Measurements from ENCODE around the gene KLHDC4.
"Not testable (repeated sequence)": the region's sequence is repeated elsewhere in the genome, so short reads cannot be mapped to it uniquely, and the experiment has no call there.

The KLHDC4 gene

GRCh38 chr16:87765776-87766484, at the start of gene KLHDC4:
Gene KLHDC4 (minus strand): TSS chr16:87765986. CDS start chr16:87765890, 96 bp downstream.
- peak; percentile 55 for DNase-seq (ENCODE audit: low read depth)
- TF ChIP-seq CTCF (IDR thresholded peaks at IDR 0.05; ENCODE audit: low read depth, low read length, missing control alignments), result no peak
- peak within 1 kb of the TSS; percentile 96 for H3K4me3 ChIP-seq (ENCODE audit: low read depth, low read length)

GRCh38 chr16:87815567-87815966, 49.8 kb upstream of the KLHDC4 start:
- no peak for DNase-seq (ENCODE audit: low read depth)
- no peak for TF ChIP-seq CTCF (IDR thresholded peaks at IDR 0.05; ENCODE audit: low read depth, low read length, missing control alignments)
- no peak overlapping the region for H3K4me3 ChIP-seq (ENCODE audit: low read depth, low read length)

DNA sequence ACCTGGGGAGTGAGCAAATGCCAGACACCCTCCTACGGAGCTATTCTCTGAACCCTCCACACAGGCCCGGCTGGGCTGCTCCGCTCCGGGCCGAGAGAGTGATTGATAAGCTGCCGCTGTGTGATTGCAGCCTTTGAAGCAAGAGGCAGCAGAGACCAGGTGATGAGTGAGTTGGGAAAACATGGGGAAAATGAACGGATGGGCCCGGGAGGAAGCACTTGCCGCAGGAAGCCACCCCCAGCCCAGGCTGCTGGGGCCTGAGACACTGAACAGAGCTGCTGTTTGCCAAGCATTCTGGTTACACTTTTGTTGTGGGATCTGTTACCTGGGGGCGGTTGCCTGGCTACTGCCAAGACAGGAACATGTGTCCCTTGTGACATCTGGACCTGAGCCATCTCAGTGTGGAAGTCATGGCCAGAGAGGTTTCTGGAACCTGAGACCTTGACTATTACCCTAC, 46.4 kb upstream of the KLHDC4 start:
- TF ChIP-seq CTCF (IDR thresholded peaks at IDR 0.05; ENCODE audit: low read depth, low read length, missing control alignments), result no peak
- no peak for DNase-seq (ENCODE audit: low read depth)
- H3K4me3 ChIP-seq (ENCODE audit: low read depth, low read length), result no peak overlapping the region

GRCh38 chr16:87811454-87811853, 45.7 kb upstream of the KLHDC4 start:
- not testable (repeated sequence) for DNase-seq (ENCODE audit: low read depth); H3K4me3 ChIP-seq (ENCODE audit: low read depth, low read length)

GRCh38 chr16:87809150-87809902, 43.5 kb upstream of the KLHDC4 start:
- H3K4me3 ChIP-seq (ENCODE audit: low read depth, low read length), result peak overlapping the region; percentile 41
- DNase-seq (ENCODE audit: low read depth), result peak; percentile 92
- TF ChIP-seq CTCF (IDR thresholded peaks at IDR 0.05; ENCODE audit: low read depth, low read length, missing control alignments), result no peak

DNA sequence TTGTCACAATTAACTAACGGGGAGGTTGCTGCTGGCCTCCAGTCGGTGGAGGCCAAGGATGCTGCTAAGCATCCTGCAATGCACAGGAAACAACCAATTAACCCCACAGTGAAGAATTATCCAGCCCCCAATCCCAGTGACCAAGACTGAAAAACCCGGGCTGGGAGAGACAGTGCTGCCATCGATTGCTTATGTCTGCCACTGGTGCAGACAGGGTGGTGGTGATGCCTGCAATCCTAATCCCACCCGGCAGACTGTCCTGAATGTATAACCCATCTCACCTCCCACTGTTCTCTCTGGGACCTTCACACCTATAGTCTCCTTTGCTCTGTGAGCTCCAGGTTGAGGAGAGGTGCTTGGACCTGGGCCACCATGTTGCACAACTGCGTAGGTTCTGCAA, 42.3 kb upstream of the KLHDC4 start:
- no peak for TF ChIP-seq CTCF (IDR thresholded peaks at IDR 0.05; ENCODE audit: low read depth, low read length, missing control alignments)
- H3K4me3 ChIP-seq (ENCODE audit: low read depth, low read length), result no peak overlapping the region
- no peak for DNase-seq (ENCODE audit: low read depth)

DNA sequence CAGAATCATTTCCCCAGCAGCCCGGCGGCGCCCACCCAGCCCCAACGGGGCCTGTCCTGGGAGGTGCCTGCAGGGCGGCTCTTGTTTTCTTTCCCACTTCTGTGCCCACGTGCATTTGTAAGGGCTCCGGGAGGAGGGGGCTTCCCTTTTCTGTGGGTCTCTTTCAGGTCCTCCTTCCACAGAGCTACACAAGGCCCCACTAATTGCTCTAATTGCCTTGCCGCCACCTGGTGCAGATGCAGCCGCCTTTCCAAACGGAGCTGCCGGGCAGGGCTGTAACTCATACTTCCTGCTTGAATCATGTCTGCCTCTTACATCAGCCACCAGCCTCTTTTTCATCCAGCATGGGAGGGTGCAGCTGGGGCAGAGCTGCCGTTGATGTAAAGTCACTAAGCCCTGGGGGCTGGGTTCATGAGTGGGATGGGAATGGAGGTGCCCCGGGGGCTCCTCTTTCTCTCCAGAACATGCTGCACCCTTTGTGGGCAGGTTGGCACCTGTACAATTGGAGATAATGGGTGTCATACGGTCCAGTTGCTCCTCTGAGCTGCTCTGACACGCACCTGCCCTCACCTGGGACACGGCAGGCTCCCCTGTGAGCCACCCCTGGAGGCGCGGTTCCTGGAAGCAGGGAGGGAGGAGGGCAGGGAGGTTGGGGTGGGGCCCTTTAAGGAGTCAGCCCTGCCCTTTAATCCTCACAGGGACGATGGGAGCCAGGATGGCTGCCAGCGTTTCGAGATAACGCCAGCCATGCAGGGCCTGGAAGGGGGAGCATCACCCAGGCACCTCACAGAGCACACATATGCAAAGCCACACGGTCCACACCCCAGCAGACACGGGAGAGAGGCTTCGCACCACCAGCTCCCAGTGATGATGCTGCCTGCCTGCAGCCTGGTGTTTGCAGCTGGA, 41.1 kb upstream of the KLHDC4 start:
- no peak for TF ChIP-seq CTCF (IDR thresholded peaks at IDR 0.05; ENCODE audit: low read depth, low read length, missing control alignments)
- peak; percentile 53 for DNase-seq (ENCODE audit: low read depth)
- H3K4me3 ChIP-seq (ENCODE audit: low read depth, low read length), result peak overlapping the region; percentile 28
